GM18867 (cell line): ENCODE results near the gene ASMTL.
"Not testable (repeated sequence)": the region's sequence is repeated elsewhere in the genome, so short reads cannot be mapped to it uniquely, and the experiment has no call there.

ENCODE experiments used
- ATAC-seq: cut with Tn5 transposase; IDR thresholded peaks from one replicate; pipeline ENCODE4 v1.9.1; 2021; ENCODE audit warnings: mild to moderate bottlenecking, moderate library complexity; ENCODE audit not compliant: unreplicated experiment

Gene ASMTL

GRCh38 chrX:1462596-1463251 is 10.0 kb upstream of the ASMTL start:
- ATAC-seq = no peak

DNA sequence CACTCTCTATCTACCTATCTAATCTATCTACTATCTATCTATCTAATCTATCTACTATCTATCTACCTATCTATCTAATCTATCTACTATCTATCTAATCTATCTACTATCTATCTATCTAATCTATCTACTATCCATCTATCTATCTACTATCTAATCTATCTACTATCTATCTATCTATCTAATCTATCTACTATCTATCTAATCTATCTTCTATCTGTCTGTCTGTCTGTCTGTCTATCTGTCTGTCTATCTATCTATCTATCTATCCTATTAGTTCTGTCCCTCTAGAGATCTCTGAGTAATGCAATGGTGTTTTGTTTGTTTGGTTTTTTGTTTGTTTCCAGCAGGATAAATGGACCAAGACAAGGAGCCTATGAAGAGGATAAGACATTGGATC is 9.4 kb upstream of the ASMTL start:
- no peak for ATAC-seq

- ATAC-seq = no peak
Measured at GRCh38 chrX:1455948-1456280, 3.2 kb upstream of the ASMTL start.

- ATAC-seq = peak; percentile 43
Measured at GRCh38 chrX:1453951-1454785, 1.5 kb upstream of the ASMTL start.

- peak; percentile 17 for ATAC-seq
Measured at GRCh38 chrX:1453395-1453783, 680 bp upstream of the ASMTL start.

DNA sequence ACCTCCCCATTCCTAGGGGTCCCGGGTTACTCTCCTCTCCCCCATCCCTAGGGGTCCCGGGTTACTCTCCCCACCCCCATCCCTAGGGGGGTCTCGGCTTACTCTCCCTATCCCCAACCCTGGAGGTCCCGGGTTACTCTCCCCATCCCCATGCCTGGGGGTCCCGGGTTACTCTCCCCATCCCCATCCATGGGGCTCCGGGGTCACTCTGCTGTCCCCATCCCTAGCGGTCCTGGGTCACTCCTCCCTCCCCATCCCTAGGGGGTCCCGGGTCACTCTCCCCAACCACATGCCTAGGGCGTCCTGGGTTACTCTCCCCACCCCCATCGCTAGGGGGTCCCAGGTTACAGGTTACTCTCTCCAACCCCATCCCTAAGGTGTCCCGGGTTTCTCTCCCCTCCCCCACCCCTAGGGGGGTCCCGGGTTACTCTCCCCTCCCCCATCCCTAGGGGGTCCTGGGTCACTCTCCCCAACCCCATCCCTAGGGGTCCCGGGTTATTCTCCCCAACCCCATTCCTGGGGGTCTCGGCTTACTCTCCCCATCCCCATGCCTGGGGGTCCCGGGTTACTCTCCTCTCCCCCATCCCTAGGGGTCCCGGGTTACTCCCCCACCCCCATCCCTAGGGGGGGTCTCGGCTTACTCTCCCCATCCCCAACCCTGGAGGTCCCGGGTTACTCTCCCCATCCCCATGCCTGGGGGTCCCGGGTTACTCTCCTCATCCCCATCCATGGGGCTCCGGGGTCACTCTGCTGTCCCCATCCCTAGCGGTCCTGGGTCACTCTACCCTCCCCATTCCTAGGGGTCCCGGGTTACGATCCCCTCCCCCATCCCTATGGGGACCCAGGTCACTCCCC is 821 bp downstream of the ASMTL start:
- no peak for ATAC-seq

GRCh38 chrX:1451251-1451660 is 1.5 kb downstream of the ASMTL start:
- no peak for ATAC-seq

DNA sequence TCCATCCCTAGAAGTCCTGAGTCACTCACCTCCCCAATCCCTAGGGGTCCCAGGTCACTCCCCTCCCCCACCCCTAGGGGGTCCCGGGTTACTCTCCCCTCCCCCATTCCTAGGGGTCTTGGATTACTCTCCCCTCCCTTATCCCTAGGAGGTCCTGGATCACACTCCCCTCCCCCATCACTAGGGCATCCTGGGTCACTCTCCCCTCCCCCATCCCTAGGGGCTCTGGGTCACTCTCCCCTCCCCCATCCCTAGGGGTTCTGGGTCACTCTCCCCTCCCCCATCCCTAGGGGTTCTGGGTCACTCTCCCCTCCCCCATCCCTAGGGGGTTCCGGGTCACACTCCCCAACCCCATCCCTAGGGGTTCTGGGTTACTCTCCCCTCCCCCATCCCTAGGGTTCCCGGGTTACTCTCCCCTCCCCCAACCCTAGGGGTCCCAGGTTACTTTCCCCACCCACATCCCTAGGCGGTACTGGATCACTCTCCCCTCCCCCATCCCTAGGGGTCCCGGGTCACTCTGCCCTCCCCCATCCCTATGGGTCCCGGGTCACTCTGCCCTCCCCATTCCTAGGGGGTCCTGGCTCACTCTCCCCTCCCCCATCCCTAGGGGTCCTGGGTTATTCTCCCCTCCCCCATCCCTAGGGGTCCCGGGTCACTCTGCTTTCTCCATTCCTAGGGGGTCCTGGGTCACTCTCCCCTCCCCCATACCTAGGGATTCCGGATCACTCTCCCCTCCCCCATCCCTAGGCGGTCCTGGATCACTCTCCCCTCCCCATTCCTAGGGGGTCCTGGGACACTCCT is 2.1 kb downstream of the ASMTL start:
- ATAC-seq = no peak

- no peak for ATAC-seq
Measured at GRCh38 chrX:1449823-1450149, 2.9 kb downstream of the ASMTL start.

DNA sequence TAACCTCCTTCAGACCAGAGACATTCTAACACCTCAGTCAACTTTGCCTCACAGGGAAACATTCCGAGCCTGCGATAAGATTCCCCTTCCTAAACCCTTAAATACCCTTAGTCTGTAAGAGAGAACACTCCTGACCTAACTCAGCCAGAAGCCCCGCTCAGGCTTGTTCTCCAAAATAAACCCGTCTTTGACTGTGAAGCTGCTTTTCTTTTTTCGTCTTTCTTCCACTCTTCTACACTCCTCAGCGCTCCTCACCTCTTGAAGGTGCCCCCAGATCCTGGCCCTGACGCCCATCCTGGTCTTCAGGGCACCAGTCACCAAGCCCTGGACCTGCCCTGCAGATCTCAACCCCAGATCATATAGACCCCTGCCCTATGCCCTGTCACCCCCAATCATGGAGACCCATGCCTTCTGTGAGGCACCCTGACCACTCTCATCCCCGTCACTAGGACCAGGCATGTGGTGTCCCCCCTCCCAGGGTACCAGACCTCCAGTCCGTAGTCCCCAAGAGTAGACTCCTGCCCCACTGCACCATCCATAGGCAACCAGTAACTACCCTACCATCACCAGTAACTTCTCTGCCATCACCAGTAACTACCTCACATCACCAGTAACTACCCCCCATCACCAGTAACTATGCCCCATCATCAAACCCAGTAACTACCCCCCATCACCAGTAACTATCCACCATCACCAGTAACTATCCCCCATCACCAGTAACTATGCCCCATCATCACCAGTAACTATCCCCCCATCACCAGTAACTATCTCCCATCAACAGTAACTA is 3.5 kb downstream of the ASMTL start:
- no peak for ATAC-seq

GRCh38 chrX:1448573-1449001 is 4.1 kb downstream of the ASMTL start:
- ATAC-seq = not testable (repeated sequence)

- not testable (repeated sequence) for ATAC-seq
Measured at GRCh38 chrX:1447969-1448572, 4.6 kb downstream of the ASMTL start.

- ATAC-seq = not testable (repeated sequence)
Measured at GRCh38 chrX:1446984-1447968, 5.4 kb downstream of the ASMTL start.

GRCh38 chrX:1444561-1445500 is 7.9 kb downstream of the ASMTL start:
- ATAC-seq = no peak

GRCh38 chrX:1443496-1444075 is 9.1 kb downstream of the ASMTL start:
- no peak for ATAC-seq

DNA sequence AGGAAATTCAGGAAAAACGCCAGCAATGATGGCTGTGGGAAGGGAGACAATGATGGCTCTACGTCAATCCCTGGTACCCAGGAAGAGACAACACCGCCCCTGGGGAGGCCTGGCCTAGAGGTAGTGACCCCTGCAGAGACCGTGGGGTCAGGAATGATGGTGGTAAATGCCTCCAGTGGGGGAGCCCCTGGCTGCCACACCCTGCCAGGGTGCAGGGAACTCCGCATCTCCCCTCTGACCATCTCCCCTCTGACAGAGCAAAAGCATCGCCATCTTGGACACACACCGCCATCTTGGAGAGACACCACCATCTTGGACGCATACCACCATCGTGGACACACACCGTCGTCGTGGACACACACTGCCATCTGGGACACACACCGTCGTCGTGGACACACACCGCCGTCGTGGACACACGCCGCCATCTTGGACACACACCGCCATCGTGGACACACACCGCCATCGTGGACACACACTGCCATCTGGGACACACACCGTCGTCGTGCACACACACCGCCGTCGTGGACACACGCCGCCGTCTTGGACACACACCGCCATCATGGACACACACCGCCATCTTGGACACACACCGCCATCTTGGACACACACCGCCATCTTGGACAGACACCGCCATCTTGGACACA is 9.9 kb downstream of the ASMTL start:
- ATAC-seq = no peak
